Mammary epithelial cell (primary cell): ENCODE measurements around the gene MMP15.

Source experiments
- CTCF ChIP-seq, 2 donors: IDR thresholded peaks in 1 of 2; conservative IDR thresholded peaks in 1 of 2; 2 replicates each; pipeline ENCODE4 v1.5.1; 2011 to 2012; ENCODE audit warnings: inconsistent platforms in 2 of 2, low read length in 2 of 2, mild to moderate bottlenecking in 2 of 2, control low read depth in 1 of 2, low read depth in 1 of 2; ENCODE audit not compliant: insufficient read depth in 1 of 2; ENCODE audit errors: extremely low read depth in 1 of 2
- EZH2 ChIP-seq: IDR thresholded peaks from 2 replicates; pipeline ENCODE4 v1.6.1; 2012; ENCODE audit warnings: low read length, inconsistent platforms, borderline replicate concordance

GRCh38 chr16:57996406-57997175 is 29.0 kb upstream of the MMP15 start:
- TF ChIP-seq CTCF (conservative IDR thresholded peaks at IDR 0.05 in 1 of 2, IDR thresholded peaks at IDR 0.05 in 1 of 2; ENCODE audit: extremely low read depth in 1 of 2, insufficient read depth in 1 of 2, low read depth in 1 of 2, low read length in 2 of 2) = no peak
- no peak for TF ChIP-seq EZH2
